Suppressor macrophage treated with lipopolysaccharide for 1 hour (primary cell): ENCODE measurements around the gene EPB41L3.

Experiments
- DNase-seq, 3 donors: peaks; one replicate each; pipeline ENCODE4 v3.0.0-alpha.2; 2020 to 2022

The EPB41L3 gene

GRCh38 chr18:5543773-5544389, at the start of gene EPB41L3:
Gene EPB41L3, minus strand, starts transcription at chr18:5543997. Its CDS starts 54,814 bp downstream, at chr18:5489183.
- peak; percentile 69 to 89 (median 75) for DNase-seq

GRCh38 chr18:5588529-5588928, 44.7 kb upstream of the EPB41L3 start:
- no peak for DNase-seq

- DNase-seq = no peak
Observed at GRCh38 chr18:5585653-5586052, 41.9 kb upstream of the EPB41L3 start.

GRCh38 chr18:5584746-5585417, 41.1 kb upstream of the EPB41L3 start:
- peak; percentile 68 to 84 (median 83) for DNase-seq

GRCh38 chr18:5582849-5583681, 39.3 kb upstream of the EPB41L3 start:
- DNase-seq = peak; percentile 69 to 98 (median 95)

DNA sequence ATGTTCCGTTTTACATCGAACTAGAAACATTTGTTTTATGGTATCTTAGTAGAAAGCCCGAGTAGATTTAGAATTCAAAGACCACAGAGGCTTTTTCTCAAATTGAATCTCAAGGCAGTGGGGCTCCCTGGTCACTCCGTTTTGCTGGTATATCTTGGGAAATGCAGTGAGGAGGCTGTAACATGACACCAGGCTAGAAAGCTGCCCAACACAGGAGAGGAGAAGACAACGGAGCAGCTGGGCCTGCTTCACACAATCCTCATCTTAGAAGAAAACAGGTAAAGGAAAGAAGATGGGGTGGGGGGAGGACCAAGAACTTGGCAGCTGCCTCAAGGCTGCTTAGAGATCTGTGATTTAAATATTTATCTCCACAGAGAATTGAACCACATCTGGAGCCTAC, 38.3 kb upstream of the EPB41L3 start:
- DNase-seq = no peak

DNA sequence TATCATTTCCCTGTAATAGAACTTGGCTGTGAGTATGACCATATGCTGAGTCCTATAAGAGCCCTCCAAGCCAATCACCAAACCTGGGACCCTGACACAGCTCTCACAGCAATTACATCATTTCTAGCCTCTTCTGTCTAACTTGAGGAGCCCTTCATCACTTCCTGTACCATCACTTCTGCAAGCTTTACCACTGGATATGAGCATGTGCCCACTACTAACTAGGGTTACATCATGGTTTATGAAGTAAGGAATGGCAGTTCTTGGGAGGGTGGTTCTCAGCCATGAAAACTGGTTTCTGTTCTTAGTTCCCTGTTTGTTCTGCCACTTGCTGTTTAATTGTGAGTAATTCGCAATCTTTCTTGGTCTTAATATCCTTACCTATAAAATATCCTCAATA, 31.0 kb upstream of the EPB41L3 start:
- peak; percentile 78 to 93 (median 87) for DNase-seq

DNA sequence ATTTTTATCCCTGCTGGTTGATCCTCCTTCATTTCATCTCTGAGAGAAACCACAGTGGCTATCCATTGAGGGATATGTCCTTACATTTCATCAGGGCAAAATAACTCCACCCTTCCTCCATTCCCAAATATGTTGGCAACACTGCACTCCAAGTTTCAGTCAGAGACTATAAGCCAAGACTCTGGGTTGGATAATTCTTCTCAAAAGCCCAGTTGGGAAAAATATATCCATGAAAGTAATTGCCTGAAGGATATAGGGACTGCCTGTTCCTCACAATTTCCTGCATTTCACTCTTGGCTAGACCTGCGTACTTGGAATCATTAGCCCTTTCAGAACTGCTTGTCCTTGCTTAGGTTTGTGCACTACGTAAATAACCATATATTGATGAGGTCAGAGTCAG, 27.9 kb upstream of the EPB41L3 start:
- no peak for DNase-seq

- peak; percentile 39 to 48 (median 42) for DNase-seq
Observed at GRCh38 chr18:5570613-5571012, 26.8 kb upstream of the EPB41L3 start.

- DNase-seq = peak; percentile 32 to 38 (median 36)
Observed at GRCh38 chr18:5568416-5568815, 24.6 kb upstream of the EPB41L3 start.

DNA sequence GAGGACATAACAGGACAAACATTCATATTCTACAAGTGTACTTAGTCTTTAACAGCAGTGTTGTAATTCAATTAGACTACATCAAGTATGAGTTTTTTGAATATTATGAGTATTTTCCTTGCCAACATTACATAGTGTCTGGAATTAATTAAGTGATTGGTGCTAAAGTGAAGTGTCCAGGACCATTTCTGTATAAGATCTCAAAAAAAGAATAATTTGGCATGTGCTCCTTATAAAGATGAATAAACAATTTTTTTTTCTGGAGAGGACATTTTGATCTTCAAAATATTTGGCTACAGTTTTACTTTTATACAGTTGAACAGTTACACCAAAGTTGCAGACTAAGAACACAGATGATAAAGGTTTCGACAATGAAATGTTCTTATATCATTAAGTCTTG, 15.1 kb upstream of the EPB41L3 start:
- no peak for DNase-seq

DNA sequence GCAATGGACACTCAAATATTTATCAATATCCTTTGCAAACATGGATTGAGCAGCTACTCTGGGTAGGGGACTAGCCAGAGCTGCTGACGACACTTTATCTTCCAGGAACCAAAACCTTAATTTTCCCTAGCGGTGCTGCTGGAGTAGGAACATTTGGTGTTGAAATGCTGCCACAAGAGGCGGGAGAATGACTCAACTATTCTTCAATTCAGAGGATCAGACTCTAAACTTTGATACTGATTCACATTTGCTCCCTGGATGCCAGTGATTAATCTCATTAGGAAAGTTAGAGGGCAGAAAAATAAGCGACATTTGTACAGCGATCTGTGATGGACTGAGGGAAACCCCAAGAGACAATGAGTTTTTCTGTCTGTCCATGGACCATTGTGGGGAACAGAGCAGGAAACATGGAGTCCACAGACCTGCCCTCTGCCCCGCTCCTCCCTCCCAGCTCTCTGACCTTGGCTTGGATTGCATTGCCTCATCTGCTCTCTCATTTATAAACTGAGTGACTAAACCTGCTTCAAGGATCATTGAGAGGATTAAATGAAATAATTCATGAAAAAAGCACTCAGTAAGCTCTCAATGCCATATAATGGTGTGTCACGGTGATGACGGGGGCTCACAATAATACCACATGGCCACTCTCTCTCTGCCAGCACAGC, 12.6 kb upstream of the EPB41L3 start:
- peak; percentile 29 to 81 (median 62) for DNase-seq

DNA sequence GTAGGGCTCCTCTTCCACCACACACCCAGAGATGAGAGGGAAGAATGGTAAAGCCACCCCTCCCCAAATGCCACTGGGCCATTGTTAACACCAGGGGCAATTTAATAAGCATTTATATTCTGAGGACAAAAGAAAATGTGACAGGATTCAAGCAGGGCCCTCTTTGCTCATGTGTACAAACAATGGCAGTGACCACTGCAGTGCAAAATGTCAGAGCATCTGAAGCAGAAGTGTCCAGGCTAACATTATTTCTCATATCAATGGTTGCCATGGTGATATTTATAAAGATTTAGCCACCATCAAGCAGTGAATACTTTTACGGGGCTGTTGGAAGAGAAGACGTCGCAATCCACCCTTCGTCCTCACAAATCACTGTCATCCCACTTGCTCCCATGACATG, 10.8 kb upstream of the EPB41L3 start:
- no peak for DNase-seq

- peak; percentile 65 to 75 (median 75) for DNase-seq
Observed at GRCh38 chr18:5546660-5547059, 2.9 kb upstream of the EPB41L3 start.

GRCh38 chr18:5543036-5543680, 639 bp downstream of the EPB41L3 start:
- peak in 2 of 3 donors; percentile 44 to 73 for DNase-seq

DNA sequence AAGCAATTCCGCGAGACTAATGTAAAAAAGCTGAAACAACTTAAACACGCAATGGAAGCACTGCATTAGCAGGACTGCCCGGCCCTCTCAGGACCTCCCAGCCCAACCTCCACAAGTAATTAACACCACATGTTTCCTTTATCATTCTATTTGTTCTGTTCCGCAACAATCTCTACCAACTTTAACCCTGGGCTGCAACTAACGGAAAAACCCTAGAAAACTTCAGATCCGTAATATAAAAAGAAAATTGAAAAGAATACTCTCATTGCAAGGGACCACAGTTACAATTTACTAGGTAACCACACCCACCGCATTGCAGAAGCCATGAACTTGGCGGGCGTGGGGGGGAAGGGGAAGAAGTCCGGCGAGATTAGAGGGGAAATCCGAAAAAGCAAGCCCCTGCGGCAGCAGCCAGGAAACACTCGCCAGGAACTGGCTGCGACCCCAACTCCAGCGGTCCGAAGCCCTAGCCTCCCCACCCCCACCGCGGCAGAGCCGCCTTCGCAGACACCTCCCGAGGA, 1.2 kb downstream of the EPB41L3 start:
- peak; percentile 75 to 84 (median 75) for DNase-seq

GRCh38 chr18:5541644-5542043, 2.2 kb downstream of the EPB41L3 start:
- DNase-seq = no peak

DNA sequence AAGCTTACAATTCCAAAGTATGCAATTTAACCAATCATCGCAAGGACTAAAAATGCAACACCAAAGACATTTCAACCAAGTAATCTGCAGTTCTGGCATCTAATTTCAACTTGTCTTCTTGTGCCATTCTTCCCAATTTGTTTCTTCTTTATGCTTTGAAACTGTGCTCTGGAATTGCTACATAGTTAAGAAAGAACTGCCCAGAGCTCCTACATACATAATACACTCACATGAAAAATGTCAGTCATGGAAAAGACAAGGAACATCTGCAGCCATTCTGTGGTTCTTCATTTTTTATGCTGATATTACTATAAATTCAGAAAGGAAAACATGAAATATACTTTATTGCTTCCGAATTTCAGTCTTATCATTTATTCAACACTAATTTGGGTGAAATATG, 4.4 kb downstream of the EPB41L3 start:
- DNase-seq = no peak

- no peak for DNase-seq
Observed at GRCh38 chr18:5538544-5538943, 5.3 kb downstream of the EPB41L3 start.

GRCh38 chr18:5537860-5538259, 5.9 kb downstream of the EPB41L3 start:
- DNase-seq = no peak

- no peak for DNase-seq
Observed at GRCh38 chr18:5534845-5535244, 9.0 kb downstream of the EPB41L3 start.

GRCh38 chr18:5532066-5532465, 11.7 kb downstream of the EPB41L3 start:
- DNase-seq = no peak
